ENCODE measurements around the gene DES.

Gene DES

DNA sequence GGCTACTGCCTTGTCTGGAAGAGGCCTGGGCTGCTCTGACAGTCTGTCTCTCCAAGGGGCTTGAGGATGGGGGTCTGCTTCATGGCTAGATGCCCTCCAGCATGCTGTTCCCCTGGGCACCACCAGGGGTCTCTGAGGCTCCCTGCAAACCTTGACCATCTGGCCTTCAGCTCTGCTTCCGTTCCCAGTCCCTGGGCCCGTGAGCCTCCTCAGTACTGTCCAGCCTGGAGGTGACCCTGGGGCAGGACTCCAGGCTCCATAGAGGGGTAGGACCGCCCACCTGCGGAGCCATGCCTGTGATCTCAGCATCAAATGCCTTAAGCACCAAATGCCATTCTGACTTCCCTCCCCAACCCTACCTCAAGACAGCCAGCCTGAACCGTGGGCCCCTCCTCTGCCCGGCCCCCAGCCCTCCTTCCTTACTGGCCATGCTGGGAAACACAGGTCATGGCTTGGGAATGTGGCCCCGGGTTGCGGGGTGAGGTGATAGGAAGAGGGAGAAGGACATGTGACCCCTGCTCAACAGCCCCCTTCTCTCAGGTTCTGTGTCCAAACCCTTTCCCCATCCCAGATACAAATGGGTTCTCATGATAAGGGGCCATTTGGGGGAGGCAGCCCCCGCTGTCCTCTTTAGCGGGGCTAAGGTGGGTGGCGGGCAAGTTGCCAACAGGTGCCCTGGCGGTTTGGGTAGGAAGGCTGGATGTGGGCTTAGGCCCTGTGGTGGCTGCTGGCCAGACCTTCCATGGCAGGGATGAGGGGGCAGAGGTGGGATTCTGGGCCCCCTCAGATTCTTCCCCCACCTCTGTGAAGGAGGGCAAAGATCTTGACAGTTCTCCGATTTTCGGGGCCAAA lies 41.5 kb downstream of the DES start:
- peak; percentile 59 for DNase-seq

DNA sequence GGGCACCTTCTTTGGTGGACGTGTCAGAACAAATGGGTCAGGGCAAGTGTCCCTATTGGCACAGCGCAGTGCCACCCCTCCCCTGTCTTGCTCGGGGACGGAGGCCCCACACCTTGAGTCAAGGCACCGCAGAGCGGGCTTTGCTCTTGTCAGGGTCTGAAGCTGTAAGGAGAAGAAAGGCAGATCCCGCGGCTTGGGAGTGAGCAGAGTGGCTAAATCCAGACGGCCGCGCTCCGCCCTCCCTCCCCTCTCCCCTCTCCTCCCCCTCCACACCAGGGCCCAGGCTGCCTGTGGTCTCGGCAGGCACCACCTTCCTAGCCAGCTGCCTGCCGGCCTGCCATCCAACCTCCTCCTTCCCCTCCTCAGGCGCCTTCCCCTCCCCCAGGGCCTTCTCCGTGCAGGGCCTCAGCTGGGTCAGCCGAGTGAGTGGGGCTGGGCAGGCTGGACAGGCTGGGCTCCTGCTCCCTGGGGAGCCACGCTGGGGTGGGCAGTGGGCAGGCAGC lies 42.3 kb downstream of the DES start:
- no peak for DNase-seq

DNA sequence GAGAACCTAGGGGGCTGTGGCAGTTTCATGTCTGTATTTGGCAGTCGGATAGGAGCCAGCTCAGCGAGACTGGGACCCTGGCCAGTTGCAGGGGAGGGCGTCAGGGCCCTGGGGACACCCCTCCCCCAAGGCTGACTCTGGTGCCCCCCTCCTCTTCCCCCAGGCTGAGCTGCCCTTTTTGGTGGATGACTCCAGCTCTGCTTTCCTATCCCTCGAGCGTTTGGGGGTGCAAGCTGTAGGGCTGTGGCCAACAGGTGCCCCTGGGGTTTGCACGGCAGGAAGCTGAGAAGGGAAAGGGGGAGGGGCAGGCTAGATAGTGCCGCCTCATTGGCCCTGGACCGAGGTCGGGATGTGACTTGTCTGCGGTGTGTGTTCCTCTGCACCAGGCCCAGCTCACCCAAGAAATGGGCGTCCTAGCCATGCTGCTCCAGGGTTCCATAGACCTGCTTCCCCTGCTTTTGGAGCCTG lies 42.9 kb downstream of the DES start:
- no peak for DNase-seq

DNA sequence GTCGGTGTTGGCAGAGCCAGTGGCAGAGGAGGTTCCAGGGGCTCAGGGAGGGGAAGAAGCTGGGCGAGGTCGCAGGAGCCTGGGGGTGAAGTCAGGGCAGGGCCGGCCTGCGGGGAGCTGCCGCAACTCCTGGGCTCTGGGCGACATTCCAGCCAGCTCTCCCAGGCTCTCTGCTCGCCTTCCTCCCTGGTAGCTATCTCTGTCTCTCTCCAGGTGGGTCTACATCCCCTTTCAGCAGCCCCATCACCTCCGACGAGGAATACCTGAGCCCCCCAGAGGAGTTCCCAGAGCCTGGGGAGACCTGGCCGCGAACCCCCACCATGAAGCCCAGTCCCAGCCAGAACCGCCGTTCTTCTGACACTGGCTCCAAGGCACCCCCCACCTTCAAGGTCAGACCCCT lies 43.5 kb downstream of the DES start:
- DNase-seq: no peak

DNA sequence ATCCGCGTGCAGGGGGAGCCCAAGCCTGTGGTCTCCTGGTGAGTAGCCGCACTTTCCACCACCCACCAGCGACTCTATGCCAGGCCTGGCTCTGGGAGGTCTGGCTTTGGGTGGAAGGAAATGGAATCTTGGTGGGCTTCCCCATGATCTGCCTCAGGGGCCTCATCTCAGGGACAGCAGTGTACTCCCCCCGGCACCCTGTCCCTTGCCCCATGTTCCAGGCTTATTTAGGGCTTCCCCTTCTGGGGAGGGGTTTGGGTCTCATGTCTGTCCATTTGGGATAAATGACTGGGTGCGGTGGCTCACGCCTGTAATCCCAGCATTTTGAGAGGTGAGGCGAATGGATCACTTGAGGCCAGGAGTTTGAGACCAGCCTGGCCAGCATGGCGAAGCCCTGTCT lies 44.2 kb downstream of the DES start:
- DNase-seq: no peak

DNA sequence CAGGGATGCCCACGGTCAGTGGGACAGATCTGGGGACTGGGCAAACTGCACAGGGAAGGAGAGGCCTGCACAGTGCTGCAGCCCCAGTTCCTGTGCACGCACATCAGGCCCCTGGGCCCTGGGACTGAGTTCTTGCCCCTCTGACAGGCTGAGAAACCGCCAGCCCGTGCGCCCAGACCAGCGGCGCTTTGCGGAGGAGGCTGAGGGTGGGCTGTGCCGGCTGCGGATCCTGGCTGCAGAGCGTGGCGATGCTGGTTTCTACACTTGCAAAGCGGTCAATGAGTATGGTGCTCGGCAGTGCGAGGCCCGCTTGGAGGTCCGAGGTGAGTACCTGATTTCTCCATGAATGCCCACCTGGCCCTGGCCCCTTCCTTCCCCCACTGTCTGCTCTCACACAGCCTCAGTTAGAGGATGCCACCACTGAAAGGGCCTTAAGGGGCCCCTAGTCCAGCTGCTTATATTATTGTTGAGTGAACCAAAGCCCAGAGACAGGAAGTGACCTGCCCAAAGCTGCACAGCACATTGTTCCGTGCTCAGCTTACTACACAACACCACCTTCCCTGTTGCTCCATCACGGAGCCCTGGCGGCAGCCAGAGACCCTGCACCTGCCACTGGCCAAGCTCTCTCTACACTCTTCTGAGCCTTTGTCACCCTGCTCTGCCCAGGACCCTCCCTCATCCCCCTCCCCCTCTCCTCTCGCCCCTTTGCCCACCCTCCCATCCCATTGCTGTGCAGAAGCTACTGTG lies 46.3 kb downstream of the DES start:
- DNase-seq: no peak

DNA sequence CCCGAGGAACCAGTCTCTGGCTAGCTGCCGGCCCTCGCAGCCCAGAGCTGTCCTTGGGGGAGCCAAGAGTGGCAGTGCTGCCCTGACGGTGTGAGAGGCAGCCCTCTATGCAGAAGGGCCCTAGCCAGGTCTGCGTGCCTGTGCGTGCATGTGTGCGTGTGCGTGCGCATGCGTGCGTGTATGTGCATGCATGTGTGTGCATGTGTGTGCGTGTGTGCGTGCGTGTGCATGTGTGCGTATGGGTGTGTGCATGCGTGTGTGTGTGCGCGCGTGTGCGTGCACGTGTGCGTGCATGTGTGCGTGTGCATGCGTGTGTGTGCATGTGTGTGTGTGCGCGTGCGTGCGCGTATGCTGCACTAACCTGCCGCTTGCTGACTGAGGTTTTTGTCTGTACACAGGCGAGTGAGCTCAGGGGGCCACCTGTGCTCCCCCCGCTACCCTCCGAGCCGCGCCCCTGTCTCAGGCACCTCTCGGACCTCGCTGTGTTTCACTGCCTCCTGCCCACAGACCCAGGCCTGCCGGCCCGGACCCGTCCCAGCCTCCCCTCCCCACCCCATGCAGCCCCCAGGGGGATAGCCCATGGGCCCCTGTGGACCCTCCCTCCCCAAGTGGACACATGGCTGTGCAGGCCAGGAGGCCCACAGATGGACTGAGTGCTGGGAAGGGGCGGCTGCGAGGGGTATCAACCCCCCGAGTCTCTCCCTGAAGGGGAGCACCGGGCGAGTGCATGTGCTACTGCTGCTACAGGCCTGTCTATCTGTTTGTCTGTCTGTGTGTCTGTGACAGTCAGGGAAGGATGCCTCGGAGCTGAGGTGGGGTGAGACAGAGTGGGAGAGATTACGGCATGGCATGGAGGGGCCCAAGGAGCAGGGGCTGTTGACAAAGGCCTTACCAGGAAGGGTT lies 47.7 kb downstream of the DES start:
- DNase-seq: no peak

DNA sequence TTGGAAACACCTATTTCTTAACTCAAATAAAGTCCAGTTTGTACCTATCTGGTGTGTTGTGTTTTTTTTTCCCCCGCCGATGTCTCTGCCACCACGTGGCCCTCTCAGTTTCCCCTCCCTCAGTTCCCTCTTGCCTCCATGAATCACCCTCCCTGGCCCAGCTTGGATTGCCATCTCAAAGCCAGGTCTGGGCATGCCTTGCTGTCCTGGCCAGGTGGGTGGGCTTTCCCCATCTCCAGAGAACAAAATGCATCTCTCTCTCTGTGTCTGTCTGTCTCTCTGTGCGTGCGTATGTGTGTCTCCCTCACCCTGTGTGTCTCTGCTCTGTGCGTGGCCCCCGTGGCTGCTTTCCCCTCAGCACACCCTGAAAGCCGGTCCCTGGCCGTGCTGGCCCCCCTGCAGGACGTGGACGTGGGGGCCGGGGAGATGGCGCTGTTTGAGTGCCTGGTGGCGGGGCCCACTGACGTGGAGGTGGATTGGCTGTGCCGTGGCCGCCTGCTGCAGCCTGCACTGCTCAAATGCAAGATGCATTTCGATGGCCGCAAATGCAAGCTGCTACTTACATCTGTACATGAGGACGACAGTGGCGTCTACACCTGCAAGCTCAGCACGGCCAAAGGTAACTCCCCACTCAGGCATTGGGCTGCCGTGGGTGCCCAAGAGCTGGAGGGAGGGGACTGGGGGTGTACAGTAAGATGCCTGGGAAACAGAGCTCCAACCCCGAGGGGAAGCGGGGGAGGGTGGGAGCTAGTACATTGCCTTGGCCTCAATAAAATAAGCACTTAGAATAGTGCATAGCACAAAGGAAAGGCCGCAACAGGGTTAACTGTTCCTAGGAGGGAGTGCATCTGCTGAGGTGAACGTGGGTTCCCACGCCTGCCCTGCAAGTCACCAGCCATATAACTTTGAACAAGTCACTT lies 48.9 kb downstream of the DES start:
- no peak for DNase-seq

DNA sequence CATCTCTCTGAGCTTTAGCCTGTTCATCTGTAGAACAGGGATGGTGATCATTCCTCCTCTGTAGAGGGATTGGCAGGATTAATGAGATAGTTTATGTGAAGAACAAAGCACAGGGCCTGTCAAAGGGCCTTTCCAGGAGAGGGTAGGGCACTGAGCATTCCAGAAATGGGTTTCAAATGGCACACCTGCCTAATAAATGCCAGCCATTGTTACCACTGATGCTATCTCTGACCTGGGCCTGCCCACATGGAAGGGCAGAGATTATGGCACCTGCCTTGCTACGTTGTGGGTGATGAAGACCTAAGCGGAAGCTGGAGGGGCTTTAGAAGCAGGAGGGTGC lies 49.5 kb downstream of the DES start:
- no peak for DNase-seq

DNA sequence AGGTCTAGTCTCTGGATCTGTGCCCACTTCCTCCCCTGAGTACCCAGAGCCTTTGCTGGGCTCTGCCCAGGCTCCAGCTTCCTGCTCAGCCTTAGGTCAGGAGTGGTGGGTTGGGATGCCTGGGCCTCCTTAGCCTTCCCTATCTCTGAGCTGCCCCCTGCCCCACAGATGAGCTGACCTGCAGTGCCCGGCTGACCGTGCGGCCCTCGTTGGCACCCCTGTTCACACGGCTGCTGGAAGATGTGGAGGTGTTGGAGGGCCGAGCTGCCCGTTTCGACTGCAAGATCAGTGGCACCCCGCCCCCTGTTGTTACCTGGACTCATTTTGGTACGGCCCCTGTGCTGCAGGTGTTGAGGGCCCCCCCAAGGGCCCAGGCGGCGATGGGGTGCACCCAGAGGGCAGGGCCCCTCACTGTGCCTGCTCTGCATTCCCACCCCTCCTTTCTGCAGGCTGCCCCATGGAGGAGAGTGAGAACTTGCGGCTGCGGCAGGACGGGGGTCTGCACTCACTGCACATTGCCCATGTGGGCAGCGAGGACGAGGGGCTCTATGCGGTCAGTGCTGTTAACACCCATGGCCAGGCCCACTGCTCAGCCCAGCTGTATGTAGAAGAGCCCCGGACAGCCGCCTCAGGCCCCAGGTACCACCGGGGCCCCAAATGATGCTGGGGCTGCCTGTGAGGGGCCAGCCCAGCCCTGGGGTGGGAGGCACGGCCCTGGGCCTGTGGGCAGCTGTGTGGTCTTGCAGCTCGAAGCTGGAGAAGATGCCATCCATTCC lies 50.4 kb downstream of the DES start:
- no peak for DNase-seq

DNA sequence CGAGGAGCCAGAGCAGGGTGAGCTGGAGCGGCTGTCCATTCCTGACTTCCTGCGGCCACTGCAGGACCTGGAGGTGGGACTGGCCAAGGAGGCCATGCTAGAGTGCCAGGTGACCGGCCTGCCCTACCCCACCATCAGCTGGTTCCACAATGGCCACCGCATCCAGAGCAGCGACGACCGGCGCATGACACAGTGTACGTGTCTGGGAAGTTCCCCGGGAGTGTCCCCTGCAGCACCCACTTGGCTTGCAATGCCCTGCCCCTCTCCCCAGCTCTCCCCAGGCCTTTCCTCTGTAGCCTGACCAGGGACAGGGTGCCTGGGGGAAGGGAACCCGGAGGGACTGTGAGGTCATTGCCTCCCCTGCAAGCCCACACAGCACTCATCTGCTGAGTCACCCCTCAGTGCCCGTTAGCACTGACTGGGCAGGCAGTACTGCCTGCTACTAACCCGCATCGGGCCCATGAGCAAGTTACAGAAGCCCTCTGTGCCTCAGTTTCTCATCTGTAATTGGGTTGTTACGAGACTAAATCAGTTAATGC lies 51.1 kb downstream of the DES start:
- no peak for DNase-seq

DNA sequence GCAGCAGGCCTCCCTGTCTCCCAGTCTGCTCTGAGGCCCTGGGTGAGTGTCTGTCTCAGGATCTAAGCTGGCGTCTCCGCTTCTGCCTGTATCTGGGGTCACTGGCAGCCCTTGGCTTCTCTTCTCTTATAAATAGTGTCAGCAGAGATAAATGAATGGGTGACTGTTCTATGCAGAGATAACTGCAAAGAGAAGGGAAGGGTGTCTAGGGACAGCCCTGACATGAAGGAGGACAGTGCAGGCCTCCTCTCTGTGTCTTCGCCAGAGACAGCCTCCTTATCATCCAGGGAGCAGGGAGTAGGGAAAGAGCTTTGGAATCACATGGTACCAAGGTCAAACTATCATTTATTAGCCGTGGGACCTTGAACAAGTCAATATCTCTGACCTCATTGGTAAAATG lies 52.3 kb downstream of the DES start:
- DNase-seq: no peak

DNA sequence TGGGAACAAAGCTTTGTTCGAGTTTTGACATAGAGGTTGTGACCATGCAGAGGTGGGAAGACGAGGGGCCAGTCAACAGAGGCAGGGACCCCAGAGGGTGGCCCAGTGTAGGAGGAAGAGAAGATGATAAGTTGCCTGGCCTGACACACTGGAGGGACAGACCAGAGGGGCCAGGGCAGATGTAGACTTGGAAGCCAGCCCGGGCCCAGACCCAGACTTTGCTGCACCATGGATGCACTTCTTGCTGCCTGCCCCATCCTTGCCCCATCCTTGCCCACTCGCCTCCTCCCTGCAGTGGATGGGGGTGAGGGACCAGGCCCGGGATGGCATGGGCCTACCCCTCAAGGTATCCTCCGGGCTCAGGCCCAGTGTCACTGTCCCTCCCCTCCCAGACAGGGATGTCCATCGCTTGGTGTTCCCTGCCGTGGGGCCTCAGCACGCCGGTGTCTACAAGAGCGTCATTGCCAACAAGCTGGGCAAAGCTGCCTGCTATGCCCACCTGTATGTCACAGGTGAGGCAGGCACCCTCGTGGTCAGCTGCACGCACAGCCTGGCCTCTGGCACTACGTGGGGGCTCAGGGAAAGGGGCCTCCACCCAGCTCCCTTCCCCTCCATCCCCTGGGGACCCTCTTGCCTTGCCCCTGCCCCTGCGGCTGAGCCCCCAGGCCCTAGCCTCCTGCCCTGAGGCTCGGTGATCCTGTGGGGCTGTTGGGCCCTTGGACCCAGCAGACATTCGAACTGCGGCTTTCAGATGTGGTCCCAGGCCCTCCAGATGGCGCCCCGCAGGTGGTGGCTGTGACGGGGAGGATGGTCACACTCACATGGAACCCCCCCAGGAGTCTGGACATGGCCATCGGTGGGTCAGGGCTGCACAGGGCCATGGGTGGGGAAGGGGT lies 53.5 kb downstream of the DES start:
- no peak for DNase-seq

DNA sequence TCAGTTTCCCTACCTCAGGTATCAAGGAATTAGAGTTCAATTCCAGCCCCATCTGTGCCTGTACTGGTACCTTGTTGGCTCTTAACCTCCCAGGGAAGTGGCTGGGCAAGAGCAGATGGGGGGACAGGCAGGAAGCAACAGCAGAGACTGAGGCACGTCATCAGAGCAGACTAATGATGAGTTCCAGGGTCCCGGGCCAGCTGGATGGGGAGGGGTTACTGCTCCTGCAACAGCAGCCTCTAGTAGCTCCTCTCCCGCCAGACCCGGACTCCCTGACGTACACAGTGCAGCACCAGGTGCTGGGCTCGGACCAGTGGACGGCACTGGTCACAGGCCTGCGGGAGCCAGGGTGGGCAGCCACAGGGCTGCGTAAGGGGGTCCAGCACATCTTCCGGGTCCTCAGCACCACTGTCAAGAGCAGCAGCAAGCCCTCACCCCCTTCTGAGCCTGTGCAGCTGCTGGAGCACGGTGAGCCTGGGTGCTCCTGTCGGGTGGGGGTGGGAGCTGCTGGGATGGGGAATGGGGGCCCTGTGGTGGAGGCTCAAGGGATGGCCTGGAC lies 54.5 kb downstream of the DES start:
- no peak for DNase-seq

DNA sequence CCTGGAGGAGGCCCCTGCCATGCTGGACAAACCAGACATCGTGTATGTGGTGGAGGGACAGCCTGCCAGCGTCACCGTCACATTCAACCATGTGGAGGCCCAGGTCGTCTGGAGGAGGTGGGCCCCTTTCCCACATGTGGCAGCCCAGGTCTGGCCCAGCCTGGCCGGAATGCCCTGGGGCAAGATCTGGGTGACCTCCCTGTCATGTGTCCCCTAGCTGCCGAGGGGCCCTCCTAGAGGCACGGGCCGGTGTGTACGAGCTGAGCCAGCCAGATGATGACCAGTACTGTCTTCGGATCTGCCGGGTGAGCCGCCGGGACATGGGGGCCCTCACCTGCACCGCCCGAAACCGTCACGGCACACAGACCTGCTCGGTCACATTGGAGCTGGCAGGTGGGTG lies 55.3 kb downstream of the DES start:
- no peak for DNase-seq

DNA sequence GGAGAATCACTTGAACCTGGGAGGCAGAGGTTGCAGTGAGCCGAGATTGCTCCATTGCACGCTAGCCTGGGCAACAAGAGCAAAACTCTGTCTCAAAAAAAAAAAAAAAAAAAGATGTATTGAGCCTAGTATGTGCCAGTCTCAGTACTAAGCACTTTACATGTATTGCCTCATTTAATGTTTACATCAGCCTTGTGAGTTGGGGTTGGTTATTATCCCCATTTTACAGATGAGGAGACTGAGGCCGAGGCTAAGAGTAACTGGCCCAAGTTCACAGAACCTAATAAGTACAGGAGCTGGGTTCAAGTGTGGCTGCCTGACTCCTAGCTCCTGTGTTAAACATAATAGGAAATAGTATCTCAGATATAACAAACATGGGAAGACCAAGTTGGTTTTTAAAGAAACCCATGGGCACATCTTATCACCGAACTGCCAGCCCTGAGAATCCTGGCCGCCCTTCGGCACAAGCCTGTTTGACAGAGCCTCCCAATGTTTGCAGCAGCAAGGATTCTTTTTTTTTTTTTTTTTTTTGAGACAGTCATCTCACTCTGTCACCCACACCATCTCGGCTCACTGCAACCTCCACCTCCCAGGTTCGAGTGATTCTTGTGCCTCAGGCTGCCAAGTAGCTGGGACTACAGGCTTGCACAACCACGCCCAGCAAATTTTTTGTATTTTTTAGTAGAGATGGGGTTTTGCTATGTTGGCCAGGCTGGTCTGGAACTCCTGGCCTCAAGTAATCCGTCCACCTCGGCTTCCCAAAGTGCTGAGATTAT lies 56.3 kb downstream of the DES start:
- peak; percentile 33 for DNase-seq

DNA sequence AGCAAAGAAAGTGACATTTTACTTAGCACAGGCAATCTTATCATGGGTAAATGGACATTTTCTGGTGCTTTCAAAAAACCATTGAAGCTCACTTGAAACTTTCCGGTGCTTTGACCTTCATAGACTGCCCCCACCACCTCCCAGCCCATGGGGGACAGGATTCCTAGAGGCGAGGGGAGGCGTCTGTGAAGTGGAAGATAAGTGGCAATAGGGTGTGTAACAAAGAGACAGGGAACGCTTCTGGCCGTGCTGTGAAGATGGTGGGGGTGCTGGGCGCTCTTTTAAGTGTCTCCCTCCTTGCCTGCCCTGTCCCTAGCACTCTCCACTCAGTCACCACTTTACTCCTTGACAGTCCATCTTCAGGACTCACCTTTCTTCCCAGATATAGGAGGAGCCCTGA lies 57.1 kb downstream of the DES start:
- DNase-seq: peak; percentile 31
